Esophagus squamous epithelium (tissue), 4 donors: ENCODE data around the gene ZNF414.

Experiments
- POLR2A ChIP-seq, 4 donors: fragments of 450-650 bp; IDR thresholded peaks; one replicate each; pipeline ENCODE4 v1.6.1; 2017; ENCODE audit warnings: antibody characterized with exemption in 4 of 4, mild to moderate bottlenecking in 4 of 4, moderate library complexity in 3 of 4
- TF ChIP-seq, protein P1 (sequence below), 6 experiments: fragments of 450-650 bp in 4 of 6; fragments of 200-600 bp in 2 of 6; sonication (generic) in 2 of 6; IDR thresholded peaks; one replicate each; pipeline ENCODE4 v1.5.1; 2016 to 2019; ENCODE audit warnings: antibody characterized with exemption in 6 of 6, mild to moderate bottlenecking in 4 of 6, moderate library complexity in 4 of 6

DNA sequence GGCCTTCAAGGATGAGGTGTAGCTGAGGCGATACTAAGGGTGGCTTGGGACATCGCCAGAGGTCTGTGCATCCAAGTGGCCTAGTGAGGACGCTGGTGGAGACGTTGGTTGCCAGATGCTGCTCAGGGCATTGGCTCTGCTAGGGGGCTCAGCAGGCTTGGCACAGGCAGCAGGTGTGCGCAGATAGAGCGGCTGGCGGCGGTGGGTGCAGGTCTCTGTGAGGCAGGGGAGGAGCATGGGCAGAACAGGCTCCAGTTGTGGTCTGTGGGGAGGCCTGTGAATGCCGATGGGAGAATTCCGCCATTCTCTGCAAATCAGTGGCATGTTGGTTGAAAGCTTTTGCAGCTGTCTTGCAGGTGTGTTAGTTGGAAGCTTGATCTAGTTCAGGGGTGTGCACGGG lies 32.8 kb downstream of the ZNF414 start:
- TF ChIP-seq, protein P1, sequence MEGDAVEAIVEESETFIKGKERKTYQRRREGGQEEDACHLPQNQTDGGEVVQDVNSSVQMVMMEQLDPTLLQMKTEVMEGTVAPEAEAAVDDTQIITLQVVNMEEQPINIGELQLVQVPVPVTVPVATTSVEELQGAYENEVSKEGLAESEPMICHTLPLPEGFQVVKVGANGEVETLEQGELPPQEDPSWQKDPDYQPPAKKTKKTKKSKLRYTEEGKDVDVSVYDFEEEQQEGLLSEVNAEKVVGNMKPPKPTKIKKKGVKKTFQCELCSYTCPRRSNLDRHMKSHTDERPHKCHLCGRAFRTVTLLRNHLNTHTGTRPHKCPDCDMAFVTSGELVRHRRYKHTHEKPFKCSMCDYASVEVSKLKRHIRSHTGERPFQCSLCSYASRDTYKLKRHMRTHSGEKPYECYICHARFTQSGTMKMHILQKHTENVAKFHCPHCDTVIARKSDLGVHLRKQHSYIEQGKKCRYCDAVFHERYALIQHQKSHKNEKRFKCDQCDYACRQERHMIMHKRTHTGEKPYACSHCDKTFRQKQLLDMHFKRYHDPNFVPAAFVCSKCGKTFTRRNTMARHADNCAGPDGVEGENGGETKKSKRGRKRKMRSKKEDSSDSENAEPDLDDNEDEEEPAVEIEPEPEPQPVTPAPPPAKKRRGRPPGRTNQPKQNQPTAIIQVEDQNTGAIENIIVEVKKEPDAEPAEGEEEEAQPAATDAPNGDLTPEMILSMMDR (IDR thresholded peaks at IDR 0.05), result no peak
- no peak for TF ChIP-seq POLR2A (IDR thresholded peaks at IDR 0.05)
